Fibroblast of lung (primary cell): Measurements from ENCODE around the gene RIIAD1.

ENCODE experiments used
- CTCF ChIP-seq, 2 donors: IDR thresholded peaks in 1 of 2; conservative IDR thresholded peaks in 1 of 2; 1 replicate in 1 of 2; 2 replicates in 1 of 2; pipeline ENCODE4 v1.5.1; 2011 to 2012; ENCODE audit warnings: low read length in 2 of 2, control low read depth in 1 of 2, inconsistent platforms in 1 of 2, low read depth in 1 of 2, mild to moderate bottlenecking in 1 of 2
- EZH2 ChIP-seq: IDR thresholded peaks from 2 replicates; pipeline ENCODE4 v1.5.1; 2012; ENCODE audit warnings: low read length, control low read depth, mild to moderate bottlenecking; ENCODE audit errors: missing control alignments

GRCh38 chr1:151720974-151721787 lies at the start of gene RIIAD1:
- TF ChIP-seq CTCF (conservative IDR thresholded peaks at IDR 0.05 in 1 of 2, IDR thresholded peaks at IDR 0.05 in 1 of 2; ENCODE audit: low read depth in 1 of 2, low read length in 2 of 2) (no peak), EZH2 (peak; percentile 37)
